Right renal pelvis (tissue), 4 donors: ENCODE measurements around the gene MFRP. TPM values are rescaled to one million over a fixed set of nuclear protein-coding genes. Genes with fewer than 3 reads are reported as not detected.
A peak's percentile ranks its signal among the peaks of the same experiment; 100 is the strongest.
"Not testable (repeated sequence)": the region's sequence is repeated elsewhere in the genome, so short reads cannot be mapped to it uniquely, and the experiment has no call there.

ENCODE experiments used
- DNase-seq, 4 donors: peaks; one replicate each; pipeline ENCODE4 v3.0.0-alpha.2; 2013; ENCODE audit warnings: low read depth in 4 of 4, low spot score in 3 of 4, missing footprints in 1 of 4
- polyA plus RNA-seq, 4 donors: library from polyadenylated mRNA; unstranded; fragments of 120-200 nt; gene quantifications; one replicate each; pipeline ENCODE4 v1.2.1, GENCODE V29; 2013; ENCODE audit not compliant: insufficient read length in 4 of 4

Gene MFRP
- polyA plus RNA-seq: not detected

GRCh38 chr11:119346605-119347004, at the start of gene MFRP:
Gene MFRP, minus strand, starts transcription at chr11:119346705. Its CDS starts 192 bp downstream, at chr11:119346513.
- no peak for DNase-seq

GRCh38 chr11:119391275-119391674, 44.8 kb upstream of the MFRP start:
- no peak for DNase-seq

- DNase-seq: no peak
Measured at GRCh38 chr11:119389611-119390254, 43.2 kb upstream of the MFRP start.

GRCh38 chr11:119388103-119388502, 41.6 kb upstream of the MFRP start:
- no peak for DNase-seq

GRCh38 chr11:119384332-119384731, 37.8 kb upstream of the MFRP start:
- no peak for DNase-seq

GRCh38 chr11:119382513-119382912, 36.0 kb upstream of the MFRP start:
- not testable (repeated sequence) for DNase-seq

GRCh38 chr11:119382101-119382500, 35.6 kb upstream of the MFRP start:
- DNase-seq: no peak

GRCh38 chr11:119381181-119381988, 34.9 kb upstream of the MFRP start, which contains the start of gene USP2:
Gene USP2, minus strand, starts transcription at chr11:119381690. Its CDS starts 8,210 bp downstream, at chr11:119373480.
- DNase-seq: peak; percentile 89 to 94 (median 92)

- no peak for DNase-seq
Measured at GRCh38 chr11:119380827-119381180, 34.3 kb upstream of the MFRP start.

- DNase-seq: no peak
Measured at GRCh38 chr11:119380160-119380826, 33.8 kb upstream of the MFRP start.

GRCh38 chr11:119378851-119379465, 32.5 kb upstream of the MFRP start:
- no peak for DNase-seq

- no peak for DNase-seq
Measured at GRCh38 chr11:119377961-119378667, 31.6 kb upstream of the MFRP start.

- no peak for DNase-seq
Measured at GRCh38 chr11:119377112-119377901, 30.8 kb upstream of the MFRP start.

GRCh38 chr11:119376197-119376847, 29.8 kb upstream of the MFRP start:
- DNase-seq: no peak

GRCh38 chr11:119375337-119376196, 29.1 kb upstream of the MFRP start:
- DNase-seq: no peak

GRCh38 chr11:119374632-119375336, 28.3 kb upstream of the MFRP start:
- no peak for DNase-seq

- DNase-seq: peak in 1 of 4 donors; percentile 68
Measured at GRCh38 chr11:119373921-119374631, 27.6 kb upstream of the MFRP start.
